Measurements from ENCODE around the gene CDCA4. TPM values are rescaled to one million over a fixed set of nuclear protein-coding genes. Genes with fewer than 3 reads are reported as not detected.
"Not testable (repeated sequence)": the region's sequence is repeated elsewhere in the genome, so short reads cannot be mapped to it uniquely, and the experiment has no call there.

CDCA4 gene
- total RNA-seq, 4 donors from 2014 or later: 5.7 to 8.5 (median 6.7) TPM

DNA sequence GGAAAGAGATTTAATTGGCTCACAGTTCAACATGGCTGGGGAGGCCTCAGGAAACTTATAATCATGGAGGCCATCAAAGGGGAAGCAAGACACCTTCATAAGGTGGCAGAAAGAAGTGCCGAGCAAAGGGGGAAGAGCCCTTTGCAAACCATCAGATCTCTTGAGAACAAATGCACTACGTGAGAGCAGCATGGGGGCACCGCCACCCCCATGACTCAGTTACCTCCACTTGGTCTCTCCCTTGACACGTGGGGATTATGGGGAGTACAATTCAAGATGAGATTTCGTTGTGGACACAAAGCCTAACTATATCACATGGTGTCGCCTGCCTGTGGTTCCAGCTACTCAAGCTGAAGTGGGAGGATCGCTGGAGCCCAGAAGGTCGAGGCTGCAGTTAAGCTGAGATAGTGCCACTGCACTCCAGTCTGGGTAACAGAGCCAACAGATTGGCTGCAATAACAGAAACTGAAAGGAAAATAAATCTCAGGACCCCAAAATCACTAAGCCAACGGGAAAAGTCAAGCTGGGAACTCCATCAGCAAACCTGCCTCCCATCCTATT lies 10.0 kb upstream of the CDCA4 start:
- no peaks in the 10 kb centered on the region for H3K4me1 ChIP-seq
- 78 to 81% methylated on average over 9 of the region's 9 CpGs for WGBS, 2 donors
- H3K9me3 ChIP-seq: no peaks in the 10 kb centered on the region
- no peak overlapping the region for H3K27ac ChIP-seq
- no peak for DNase-seq (ENCODE audit: low spot score in 2 of 2)
- peaks cover 0 to 34% of the 10 kb centered on the region in 2 donors for H3K27me3 ChIP-seq
- TF ChIP-seq, protein P1, sequence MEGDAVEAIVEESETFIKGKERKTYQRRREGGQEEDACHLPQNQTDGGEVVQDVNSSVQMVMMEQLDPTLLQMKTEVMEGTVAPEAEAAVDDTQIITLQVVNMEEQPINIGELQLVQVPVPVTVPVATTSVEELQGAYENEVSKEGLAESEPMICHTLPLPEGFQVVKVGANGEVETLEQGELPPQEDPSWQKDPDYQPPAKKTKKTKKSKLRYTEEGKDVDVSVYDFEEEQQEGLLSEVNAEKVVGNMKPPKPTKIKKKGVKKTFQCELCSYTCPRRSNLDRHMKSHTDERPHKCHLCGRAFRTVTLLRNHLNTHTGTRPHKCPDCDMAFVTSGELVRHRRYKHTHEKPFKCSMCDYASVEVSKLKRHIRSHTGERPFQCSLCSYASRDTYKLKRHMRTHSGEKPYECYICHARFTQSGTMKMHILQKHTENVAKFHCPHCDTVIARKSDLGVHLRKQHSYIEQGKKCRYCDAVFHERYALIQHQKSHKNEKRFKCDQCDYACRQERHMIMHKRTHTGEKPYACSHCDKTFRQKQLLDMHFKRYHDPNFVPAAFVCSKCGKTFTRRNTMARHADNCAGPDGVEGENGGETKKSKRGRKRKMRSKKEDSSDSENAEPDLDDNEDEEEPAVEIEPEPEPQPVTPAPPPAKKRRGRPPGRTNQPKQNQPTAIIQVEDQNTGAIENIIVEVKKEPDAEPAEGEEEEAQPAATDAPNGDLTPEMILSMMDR (IDR thresholded peaks at IDR 0.05): no peak
- TF ChIP-seq POLR2A (IDR thresholded peaks at IDR 0.05): no peak
- no peak for TF ChIP-seq EP300 (IDR thresholded peaks at IDR 0.05)
- no peak overlapping the region for H3K4me3 ChIP-seq
- H3K36me3 ChIP-seq: no peaks in the 10 kb centered on the region

DNA sequence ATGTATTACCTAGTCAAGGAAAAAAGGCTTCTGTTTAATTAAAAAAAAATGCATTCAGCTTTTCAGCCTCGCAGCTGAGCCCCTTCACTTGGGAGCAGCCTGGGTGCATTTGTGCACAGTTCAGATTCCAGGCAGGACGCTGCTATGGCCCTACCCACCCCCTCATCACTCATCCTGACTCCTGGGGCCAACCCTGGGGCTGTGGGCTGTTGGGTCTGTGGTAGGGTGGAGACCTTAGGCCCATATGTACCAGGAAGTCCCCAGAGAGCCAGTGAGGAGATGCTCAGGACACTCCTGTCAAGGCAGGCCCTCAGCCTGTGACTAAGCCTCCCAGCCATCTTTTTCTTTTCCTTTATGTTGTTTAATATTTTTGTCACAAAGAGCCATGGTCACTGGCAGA lies 9.3 kb upstream of the CDCA4 start:
- TF ChIP-seq, protein P1 (IDR thresholded peaks at IDR 0.05): no peak
- TF ChIP-seq POLR2A (IDR thresholded peaks at IDR 0.05): no peak
- no peak for TF ChIP-seq EP300 (IDR thresholded peaks at IDR 0.05)
- 59 to 67% methylated on average over 2 of the region's 2 CpGs for WGBS, 2 donors

DNA sequence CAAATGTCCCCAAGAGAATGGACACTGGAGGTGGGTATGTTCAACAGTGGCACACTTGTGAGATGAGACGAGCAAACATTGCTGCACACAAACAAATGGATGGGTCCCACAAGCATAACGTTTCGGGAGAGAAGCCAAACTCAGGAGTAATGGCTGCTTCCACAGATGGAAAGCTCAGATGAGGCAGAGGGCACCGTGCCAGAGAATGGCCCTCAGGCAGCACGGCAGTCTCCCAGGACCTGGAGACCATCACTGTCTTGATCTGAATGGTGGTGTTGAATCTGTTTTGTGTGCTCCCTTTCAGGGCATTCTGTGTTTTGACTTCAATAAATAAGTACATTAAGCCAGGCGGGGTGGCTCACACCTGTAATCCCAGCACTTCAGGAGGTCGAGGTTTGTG lies 8.5 kb upstream of the CDCA4 start:
- no peak overlapping the region for H3K4me3 ChIP-seq
- H3K9me3 ChIP-seq: no peaks in the 10 kb centered on the region
- H3K27ac ChIP-seq: no peak overlapping the region
- WGBS, 2 donors: 79 to 81% methylated on average over 7 of the region's 7 CpGs
- H3K36me3 ChIP-seq: no peaks in the 10 kb centered on the region
- H3K27me3 ChIP-seq: peaks cover 0 to 21% of the 10 kb centered on the region in 2 donors
- H3K4me1 ChIP-seq: no peaks in the 10 kb centered on the region
- TF ChIP-seq POLR2A (IDR thresholded peaks at IDR 0.05) (no peak), EP300 (IDR thresholded peaks at IDR 0.05) (no peak)
- TF ChIP-seq, protein P1 (IDR thresholded peaks at IDR 0.05): no peak
- DNase-seq (ENCODE audit: low spot score in 2 of 2): no peak

More for the DNA sequence above, 9.3 kb upstream of the CDCA4 start:
- H3K4me1 ChIP-seq: no peaks in the 10 kb centered on the region
- H3K36me3 ChIP-seq: no peaks in the 10 kb centered on the region
- H3K27me3 ChIP-seq: peaks cover 0 to 28% of the 10 kb centered on the region in 2 donors
- DNase-seq (ENCODE audit: low spot score in 2 of 2): no peak
- H3K9me3 ChIP-seq: no peaks in the 10 kb centered on the region
- H3K27ac ChIP-seq: no peak overlapping the region
- no peak overlapping the region for H3K4me3 ChIP-seq

DNA sequence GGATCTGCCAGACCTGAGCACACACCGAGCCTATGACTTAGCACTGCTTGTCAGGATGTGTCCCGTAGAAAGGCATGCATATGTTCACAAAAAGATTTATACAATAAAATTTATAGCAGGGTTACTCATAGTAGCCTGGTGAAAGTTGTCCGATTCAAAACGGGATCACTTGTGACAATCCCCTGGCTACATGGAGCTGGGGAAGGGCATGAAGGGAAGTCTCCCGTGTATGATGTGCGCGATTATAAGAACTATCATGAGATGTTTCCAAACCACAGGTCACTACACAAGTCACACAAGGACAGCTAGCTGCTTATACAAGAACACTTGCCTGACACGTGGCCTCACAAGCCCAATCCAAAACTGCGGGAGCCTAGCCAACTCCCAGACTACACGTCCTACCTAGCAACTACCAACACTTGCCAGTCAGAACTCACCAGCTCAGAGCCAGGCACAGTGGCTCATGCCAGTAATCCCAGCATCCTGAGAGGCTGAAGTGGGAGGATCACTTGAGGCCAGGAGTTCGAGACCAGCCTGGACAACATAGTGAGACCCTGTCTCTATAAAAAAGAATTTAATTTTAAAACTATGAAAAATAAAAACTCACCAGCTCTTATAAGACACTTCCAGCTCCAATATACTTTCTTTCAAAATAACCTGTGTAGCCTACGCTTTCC lies 7.5 kb upstream of the CDCA4 start:
- Histone ChIP-seq H3K4me1 (no peaks in the 10 kb centered on the region), H3K9me3 (no peaks in the 10 kb centered on the region), H3K4me3 (no peak overlapping the region), H3K27me3 (peaks cover 0 to 11% of the 10 kb centered on the region in 2 donors), H3K36me3 (no peaks in the 10 kb centered on the region), H3K27ac (no peak overlapping the region)
- no peak for DNase-seq (ENCODE audit: low spot score in 2 of 2)
- WGBS, 2 donors: 85% methylated on average over 12 of the region's 12 CpGs
- TF ChIP-seq, protein P1 (IDR thresholded peaks at IDR 0.05): no peak

DNA sequence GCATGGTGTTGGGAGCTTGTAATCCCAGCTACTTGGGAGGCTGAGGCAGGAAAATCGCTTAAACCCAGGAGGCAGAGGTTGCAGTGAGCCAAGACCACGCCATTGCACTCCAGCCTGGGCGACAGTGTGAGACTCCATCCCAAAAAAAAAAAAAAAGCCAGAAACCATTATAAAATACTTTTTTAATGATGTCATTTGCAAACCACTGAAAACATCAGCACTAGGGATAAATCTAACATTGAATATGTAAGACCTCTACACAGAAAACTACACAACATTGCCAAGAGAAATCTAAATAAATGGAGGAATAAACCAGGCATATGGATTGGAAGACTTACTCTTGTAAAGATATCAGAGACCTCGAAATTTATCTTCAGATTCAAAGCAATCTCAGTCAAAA lies 6.8 kb upstream of the CDCA4 start:
- not testable (repeated sequence) for H3K4me3 ChIP-seq; H3K27ac ChIP-seq; H3K36me3 ChIP-seq; H3K27me3 ChIP-seq; H3K4me1 ChIP-seq; H3K9me3 ChIP-seq; DNase-seq (ENCODE audit: low spot score in 2 of 2)
- 69 to 70% methylated on average over 4 of the region's 4 CpGs for WGBS, 2 donors

Data from tibial nerve (tissue), 4 donors.